IMR-90 (cell line): ENCODE data around the gene MKNK2. TPM values are rescaled to one million over a fixed set of nuclear protein-coding genes. Genes with fewer than 3 reads are reported as not detected.

Experiments
- ATAC-seq: fragments of 200-7000 bp; cut with Tn5 transposase; 2 replicates; pipeline ENCODE4 v1.9.1; 2020; ENCODE audit warnings: low read depth, mild to moderate bottlenecking, moderate library complexity
- BruUV-seq: library from RNA; stranded (reverse); fragments of 400-500 nt; replicated peaks from 2 replicates; lab custom pipeline; 2021; lab: Mats Ljungman, UMichigan
- CTCF ChIA-PET: fragments of 300-600 bp; formaldehyde crosslinking; extraction: SDS; loops from one replicate; lab custom pipeline; 2021; ENCODE audit warnings: antibody characterized with exemption; lab: Yijun Ruan, JAX
- POLR2A ChIA-PET: fragments of 300-600 bp; sonication (Branson Sonifier 250); formaldehyde crosslinking; loops from one replicate; lab custom pipeline; 2022; ENCODE audit warnings: antibody characterized with exemption; ENCODE audit not compliant: unreplicated experiment; lab: Charles Lee
- DNase-seq: peaks from one replicate; pipeline ENCODE4 v3.0.0; 2013
- H2AFZ ChIP-seq: replicated peaks from 2 replicates; pipeline ENCODE3; 2013; ENCODE audit warnings: low read length, mild to moderate bottlenecking; ENCODE audit not compliant: poor library complexity
- H2AK5ac ChIP-seq: 2 replicates; pipeline ENCODE4 v1.6.1; 2013; ENCODE audit warnings: low read depth, low read length, inconsistent platforms
- H2AK9ac ChIP-seq: replicated peaks from 2 replicates; pipeline ENCODE3; 2013; ENCODE audit warnings: mild to moderate bottlenecking, low read depth, low read length, moderate library complexity; ENCODE audit not compliant: poor library complexity
- H2BK120ac ChIP-seq: 2 replicates; pipeline ENCODE4 v1.6.1; 2013; ENCODE audit warnings: low read depth, low read length, inconsistent platforms
- H2BK15ac ChIP-seq: 3 replicates; pipeline ENCODE4 v1.6.1; 2013; ENCODE audit warnings: low read depth, low read length, inconsistent platforms
- H2BK20ac ChIP-seq: 2 replicates; pipeline ENCODE4 v1.6.1; 2013; ENCODE audit warnings: low read depth, mild to moderate bottlenecking, inconsistent platforms, low read length, moderate library complexity
- H2BK5ac ChIP-seq: 2 replicates; pipeline ENCODE4 v1.6.1; 2013; ENCODE audit warnings: mild to moderate bottlenecking, low read depth, low read length, inconsistent platforms; ENCODE audit not compliant: poor library complexity, severe bottlenecking
- H3K14ac ChIP-seq: replicated peaks from 2 replicates; pipeline ENCODE4 v1.6.1; 2013; ENCODE audit warnings: low read depth, low read length, inconsistent platforms
- H3K18ac ChIP-seq: 2 replicates; pipeline ENCODE4 v1.6.1; 2013; ENCODE audit warnings: low read depth, low read length, control low read depth
- H3K23ac ChIP-seq: 2 replicates; pipeline ENCODE4 v1.6.1; 2013; ENCODE audit warnings: low read depth, low read length, inconsistent platforms
- H3K27ac ChIP-seq: 2 replicates; pipeline ENCODE4 v1.5.1; 2013; ENCODE audit warnings: mild to moderate bottlenecking, control low read depth, low read length; ENCODE audit not compliant: insufficient read depth
- H3K27me3 ChIP-seq: 2 replicates; pipeline ENCODE4 v1.6.1; 2013; ENCODE audit warnings: low read length; ENCODE audit not compliant: control insufficient read depth, insufficient read depth
- H3K36me3 ChIP-seq: 2 replicates; pipeline ENCODE4 v1.6.1; 2013; ENCODE audit warnings: low read length, mixed read lengths; ENCODE audit not compliant: control insufficient read depth, insufficient read depth
- H3K4ac ChIP-seq: 2 replicates; pipeline ENCODE4 v1.6.1; 2013; ENCODE audit warnings: low read depth, low read length, inconsistent platforms
- H3K4me1 ChIP-seq: 2 replicates; pipeline ENCODE4 v1.6.1; 2013; ENCODE audit warnings: low read length, mixed read lengths; ENCODE audit not compliant: control insufficient read depth, insufficient read depth
- H3K4me2 ChIP-seq: 2 replicates; pipeline ENCODE4 v1.6.1; 2013; ENCODE audit warnings: low read depth, mild to moderate bottlenecking, control low read depth, low read length, moderate library complexity
- H3K4me3 ChIP-seq: 2 replicates; pipeline ENCODE4 v1.5.1; 2013; ENCODE audit warnings: low read depth, mild to moderate bottlenecking, control low read depth, low read length, moderate library complexity; ENCODE audit not compliant: insufficient read depth
- H3K56ac ChIP-seq: 2 replicates; pipeline ENCODE4 v1.6.1; 2013; ENCODE audit warnings: low read length, inconsistent platforms; ENCODE audit not compliant: insufficient read depth; ENCODE audit errors: extremely low read depth
- H3K79me1 ChIP-seq, 2 experiments: 2 replicates each; pipeline ENCODE4 v1.6.1; 2013; ENCODE audit warnings: low read length in 2 of 2, inconsistent platforms in 1 of 2, low read depth in 1 of 2
- H3K9ac ChIP-seq: 2 replicates; pipeline ENCODE4 v1.6.1; 2013; ENCODE audit warnings: low read depth, low read length, control low read depth
- H3K9me1 ChIP-seq: 2 replicates; pipeline ENCODE4 v1.6.1; 2013; ENCODE audit warnings: low read length, inconsistent platforms; ENCODE audit not compliant: insufficient read depth
- H3K9me3 ChIP-seq: 2 replicates; pipeline ENCODE4 v1.6.1; 2013; ENCODE audit warnings: low read length; ENCODE audit not compliant: control insufficient read depth, insufficient read depth
- H4K20me1 ChIP-seq: 2 replicates; pipeline ENCODE4 v1.6.1; 2013; ENCODE audit warnings: low read length, inconsistent platforms; ENCODE audit not compliant: insufficient read depth
- H4K5ac ChIP-seq: 2 replicates; pipeline ENCODE4 v1.6.1; 2013; ENCODE audit warnings: mild to moderate bottlenecking, low read depth, low read length, control low read depth
- H4K8ac ChIP-seq, 2 experiments: 2 replicates each; pipeline ENCODE4 v1.6.1; 2013; ENCODE audit warnings: low read depth in 2 of 2, low read length in 2 of 2, control low read depth in 1 of 2, inconsistent platforms in 1 of 2
- H4K91ac ChIP-seq: 2 replicates; pipeline ENCODE4 v1.6.1; 2013; ENCODE audit warnings: low read depth, low read length, inconsistent platforms; ENCODE audit not compliant: insufficient read depth
- CEBPB ChIP-seq: IDR thresholded peaks from 2 replicates; pipeline ENCODE4 v1.6.1; 2012; ENCODE audit warnings: low read depth, low read length, improper control_type of control experiment
- FOS ChIP-seq: fragments of 150-350 bp; IDR thresholded peaks from 2 replicates; pipeline ENCODE4 v1.6.1; 2016; ENCODE audit warnings: low read depth, low read length
- MAFK ChIP-seq: IDR thresholded peaks from 2 replicates; pipeline ENCODE4 v1.6.1; 2012; ENCODE audit warnings: low read depth, low read length, improper control_type of control experiment
- POLR2A ChIP-seq: IDR thresholded peaks from 2 replicates; pipeline ENCODE4 v1.6.1; 2012; ENCODE audit warnings: mild to moderate bottlenecking, low read depth, low read length
- RAD21 ChIP-seq: IDR thresholded peaks from 2 replicates; pipeline ENCODE4 v1.6.1; 2012; ENCODE audit warnings: low read length, improper control_type of control experiment
- RCOR1 ChIP-seq: IDR thresholded peaks from 2 replicates; pipeline ENCODE4 v1.6.1; 2012; ENCODE audit warnings: mild to moderate bottlenecking, low read length, improper control_type of control experiment; ENCODE audit not compliant: insufficient replicate concordance
- RFX5 ChIP-seq: IDR thresholded peaks from 2 replicates; pipeline ENCODE4 v1.8.0; 2012; ENCODE audit warnings: low read depth, mild to moderate bottlenecking, low read length, moderate library complexity
- SMC3 ChIP-seq: fragments of 150-350 bp; IDR thresholded peaks from 2 replicates; pipeline ENCODE4 v1.6.1; 2016; ENCODE audit warnings: low read depth, mild to moderate bottlenecking, antibody characterized with exemption, low read length, moderate library complexity
- WGBS, 2 experiments: methylation state at CpG; one replicate each; pipeline versions ENCODE4 v1.1.5 to v1.1.7; 2013; ENCODE audit warnings: missing lambda C conversion rate in 2 of 2; ENCODE audit not compliant: insufficient read length in 1 of 2; ENCODE audit errors: extremely low coverage in 2 of 2; 5-methylcytosine and 5-hydroxymethylcytosine counted together
- dilution Hi-C: fragments of 300-500 bp; cut with HindIII; formaldehyde crosslinking; loops from one replicate; pipeline ENCODE4 v1.14.3; 2018; ENCODE audit warnings: low sequenced_read_pairs; ENCODE audit not compliant: unreplicated experiment
- in situ Hi-C: fragments of 300-500 bp; cut with MboI; formaldehyde crosslinking; loops from 3 replicates; pipeline ENCODE4 v1.14.3; 2019; ENCODE audit warnings: low sequenced_read_pairs, inconsistent platforms, mixed read lengths
- intact Hi-C: fragments of 100-400 bp; cut with micrococcal nuclease; formaldehyde crosslinking; loops from 2 replicates; pipeline ENCODE4 v1.10.0; 2022
- polyA plus RNA-seq, 3 experiments: library from polyadenylated mRNA; depleted of rRNA; stranded (reverse); fragments of >200 nt; gene quantifications; 2 replicates each; pipeline ENCODE4 v1.2.3, GENCODE V29; 2012; ENCODE audit warnings: low replicate concordance in 1 of 3
- total RNA-seq: library from RNA; depleted of rRNA; stranded (reverse); fragments of >200 nt; gene quantifications from 2 replicates; pipeline ENCODE4 v1.2.3, GENCODE V29; 2012
- TF ChIP-seq, protein P1 (sequence below): fragments of 150-350 bp; IDR thresholded peaks from 2 replicates; pipeline ENCODE4 v1.6.1; 2017; ENCODE audit warnings: mild to moderate bottlenecking, antibody characterized with exemption, low read length, low read depth
- TF ChIP-seq, protein P2 (sequence below): fragments of 150-350 bp; IDR thresholded peaks from 2 replicates; pipeline ENCODE4 v1.6.1; 2016; ENCODE audit warnings: low read depth, mild to moderate bottlenecking, low read length, moderate library complexity, borderline replicate concordance

MKNK2 gene
- total and polyA plus RNA-seq, 2 of the 4 experiments (the other 2 are of a cell fraction), result 21.9 to 31.8 TPM

DNA sequence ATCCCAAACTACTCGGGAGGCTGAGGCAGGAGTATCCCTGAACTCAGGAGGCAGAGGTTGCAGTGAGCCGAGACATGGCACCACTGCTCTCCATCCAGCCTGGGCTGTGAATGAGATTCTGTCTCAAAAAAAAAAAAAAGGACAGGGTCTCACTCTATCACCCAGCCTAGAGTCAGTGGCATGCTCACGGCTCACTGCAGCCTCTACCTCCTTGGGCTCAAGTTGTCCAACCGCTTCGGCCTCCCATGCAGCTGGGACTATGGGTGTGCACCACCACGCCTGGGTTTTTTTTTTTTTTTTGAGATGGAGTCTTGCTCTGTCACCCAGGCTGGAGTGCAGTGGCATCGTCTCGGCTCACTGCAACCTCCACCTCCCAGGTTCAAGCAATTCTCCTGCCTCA is 14.6 kb downstream of the MKNK2 start:
- H3K18ac ChIP-seq, result no peak overlapping the region
- H3K27ac ChIP-seq, result no peak overlapping the region
- H3K79me1 ChIP-seq, result no peaks in the 10 kb centered on the region
- intact Hi-C loops, result no loop called here
- no TSS peak for BruUV-seq
- H2BK5ac ChIP-seq, result no peak overlapping the region
- H3K9me3 ChIP-seq, result peaks cover 7% of the 10 kb centered on the region
- H4K91ac ChIP-seq, result no peak overlapping the region
- ChIA-PET CTCF (no interaction called here), POLR2A (no interaction called here)
- H3K9me1 ChIP-seq, result no peaks in the 10 kb centered on the region
- no peak overlapping the region for H2BK15ac ChIP-seq
- H4K20me1 ChIP-seq, result no peaks in the 10 kb centered on the region; the same call in none of the 2 replicates
- H3K27me3 ChIP-seq, result no peaks in the 10 kb centered on the region
- dilution Hi-C loops, result no loop called here
- H3K4ac ChIP-seq, result no peak overlapping the region
- in situ Hi-C loops, result no loop called here
- H3K23ac ChIP-seq, result no peak overlapping the region
- no peak overlapping the region for H2BK20ac ChIP-seq
- no peak overlapping the region for H2AK9ac ChIP-seq
- H3K9ac ChIP-seq, result no peak overlapping the region
- H4K8ac ChIP-seq, result no peak overlapping the region
- peaks cover 24% of the 10 kb centered on the region for H3K36me3 ChIP-seq
- no peak overlapping the region for H4K5ac ChIP-seq
- TF ChIP-seq SMC3, result no peak
- no peak for TF ChIP-seq MAFK
- TF ChIP-seq POLR2A, result no peak
- TF ChIP-seq, protein P1, sequence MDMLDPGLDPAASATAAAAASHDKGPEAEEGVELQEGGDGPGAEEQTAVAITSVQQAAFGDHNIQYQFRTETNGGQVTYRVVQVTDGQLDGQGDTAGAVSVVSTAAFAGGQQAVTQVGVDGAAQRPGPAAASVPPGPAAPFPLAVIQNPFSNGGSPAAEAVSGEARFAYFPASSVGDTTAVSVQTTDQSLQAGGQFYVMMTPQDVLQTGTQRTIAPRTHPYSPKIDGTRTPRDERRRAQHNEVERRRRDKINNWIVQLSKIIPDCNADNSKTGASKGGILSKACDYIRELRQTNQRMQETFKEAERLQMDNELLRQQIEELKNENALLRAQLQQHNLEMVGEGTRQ, result no peak
- TF ChIP-seq CEBPB, result no peak
- TF ChIP-seq FOS, result no peak
- TF ChIP-seq, protein P2, sequence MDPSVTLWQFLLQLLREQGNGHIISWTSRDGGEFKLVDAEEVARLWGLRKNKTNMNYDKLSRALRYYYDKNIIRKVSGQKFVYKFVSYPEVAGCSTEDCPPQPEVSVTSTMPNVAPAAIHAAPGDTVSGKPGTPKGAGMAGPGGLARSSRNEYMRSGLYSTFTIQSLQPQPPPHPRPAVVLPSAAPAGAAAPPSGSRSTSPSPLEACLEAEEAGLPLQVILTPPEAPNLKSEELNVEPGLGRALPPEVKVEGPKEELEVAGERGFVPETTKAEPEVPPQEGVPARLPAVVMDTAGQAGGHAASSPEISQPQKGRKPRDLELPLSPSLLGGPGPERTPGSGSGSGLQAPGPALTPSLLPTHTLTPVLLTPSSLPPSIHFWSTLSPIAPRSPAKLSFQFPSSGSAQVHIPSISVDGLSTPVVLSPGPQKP, result no peak
- TF ChIP-seq RAD21, result no peak
- TF ChIP-seq RCOR1, result no peak
- TF ChIP-seq RFX5, result no peak
- no peak overlapping the region for H2BK120ac ChIP-seq
- no peak overlapping the region for H3K4me2 ChIP-seq
- H3K14ac ChIP-seq, result no peak overlapping the region
- H3K4me1 ChIP-seq, result peaks cover 9% of the 10 kb centered on the region
- DNase-seq (no peak), ATAC-seq (no peak)
- H3K56ac ChIP-seq, result no peak overlapping the region
- H2AFZ ChIP-seq, result no peak overlapping the region
- no peak overlapping the region for H3K4me3 ChIP-seq
- H2AK5ac ChIP-seq, result no peak overlapping the region
- 60% methylated on average over 1 of the region's 8 CpGs; no CpG with 5 or more reads in 1 of the 2 experiments for WGBS, 2 experiments
